HG02588 (cell line): ENCODE data around the gene RGS21.
"Not testable (repeated sequence)": the region's sequence is repeated elsewhere in the genome, so short reads cannot be mapped to it uniquely, and the experiment has no call there.

Experiments
- ATAC-seq: cut with Tn5 transposase; IDR thresholded peaks from one replicate; pipeline ENCODE4 v1.9.1; 2021; ENCODE audit warnings: mild to moderate bottlenecking, moderate library complexity; ENCODE audit not compliant: unreplicated experiment

Gene RGS21, protein sequence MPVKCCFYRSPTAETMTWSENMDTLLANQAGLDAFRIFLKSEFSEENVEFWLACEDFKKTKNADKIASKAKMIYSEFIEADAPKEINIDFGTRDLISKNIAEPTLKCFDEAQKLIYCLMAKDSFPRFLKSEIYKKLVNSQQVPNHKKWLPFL

DNA sequence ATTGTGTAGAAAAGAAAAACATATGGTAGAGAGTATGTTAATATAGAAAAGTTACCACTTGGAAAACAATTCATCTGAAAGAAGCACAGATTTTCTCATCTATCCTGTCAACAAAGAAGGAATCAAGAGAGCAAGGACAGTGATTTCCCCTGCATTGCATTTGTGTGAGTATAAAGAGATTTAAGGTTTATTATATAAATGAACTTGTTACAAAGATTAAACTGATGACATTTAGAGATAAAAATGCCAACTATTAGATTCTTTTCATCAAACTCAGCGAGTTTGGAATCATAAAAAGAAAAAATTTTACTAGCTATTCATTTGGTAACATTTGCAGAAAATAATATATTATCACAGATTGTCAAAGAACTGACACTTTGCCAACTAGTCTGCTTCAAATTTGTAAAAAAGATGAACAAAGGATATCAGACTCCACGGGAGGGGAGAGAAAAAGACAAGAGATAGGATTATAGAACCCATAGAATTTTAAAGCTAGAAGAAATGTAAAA, at the start of gene RGS21:
RGS21 (plus strand) TSS at position 51 of the 509 bp plus-strand sequence. CDS start 26,045 bp downstream, outside the sequence.
- no peak for ATAC-seq

DNA sequence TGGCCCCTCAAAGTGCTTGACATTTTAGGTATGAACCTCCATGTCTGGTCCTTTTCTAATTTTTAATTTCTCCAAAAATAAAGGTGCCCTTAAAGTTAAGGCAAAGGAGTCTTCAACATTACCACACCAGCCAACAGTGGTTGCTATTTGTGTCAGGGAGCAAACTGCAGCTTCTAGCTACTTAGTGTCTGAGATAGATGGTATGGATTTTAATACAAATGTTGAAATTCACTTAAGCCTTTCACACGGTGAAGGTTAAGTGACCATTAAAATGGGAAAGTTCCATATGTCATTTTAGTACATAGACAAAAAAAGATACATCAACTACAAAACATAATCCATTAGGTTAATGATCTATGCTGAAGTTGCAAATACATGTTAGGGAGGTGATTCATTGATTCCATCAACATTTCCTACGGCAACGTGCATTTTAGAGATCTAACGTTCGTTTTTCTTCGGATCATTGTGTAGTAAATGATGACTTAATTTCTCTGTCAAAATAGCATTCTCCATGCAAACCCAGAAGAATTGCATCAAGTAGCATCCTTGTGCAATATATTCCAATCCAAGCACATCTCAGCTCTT, 48.2 kb upstream of the RGS21 start:
- ATAC-seq: no peak

DNA sequence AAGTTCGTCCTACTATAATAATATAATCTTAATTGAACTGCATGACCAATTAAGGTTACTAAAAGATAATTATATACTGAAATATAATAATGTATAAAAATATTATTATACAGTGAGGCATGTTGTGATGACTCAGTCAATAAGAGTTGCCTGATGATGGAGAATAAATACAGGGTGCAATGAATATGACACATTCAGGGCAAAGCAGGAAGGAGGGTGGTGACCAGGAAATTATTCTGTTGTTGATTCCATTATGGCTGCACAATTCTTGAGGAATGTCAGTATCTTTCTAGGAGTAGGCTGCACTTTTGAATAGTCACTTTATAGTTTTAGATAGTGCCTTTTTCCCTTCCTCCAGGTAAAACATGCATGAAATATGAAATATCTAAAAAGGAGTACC, 46.4 kb upstream of the RGS21 start:
- ATAC-seq: no peak

- no peak for ATAC-seq
Measured at GRCh38 chr1:192272732-192273131, 44.1 kb upstream of the RGS21 start.

DNA sequence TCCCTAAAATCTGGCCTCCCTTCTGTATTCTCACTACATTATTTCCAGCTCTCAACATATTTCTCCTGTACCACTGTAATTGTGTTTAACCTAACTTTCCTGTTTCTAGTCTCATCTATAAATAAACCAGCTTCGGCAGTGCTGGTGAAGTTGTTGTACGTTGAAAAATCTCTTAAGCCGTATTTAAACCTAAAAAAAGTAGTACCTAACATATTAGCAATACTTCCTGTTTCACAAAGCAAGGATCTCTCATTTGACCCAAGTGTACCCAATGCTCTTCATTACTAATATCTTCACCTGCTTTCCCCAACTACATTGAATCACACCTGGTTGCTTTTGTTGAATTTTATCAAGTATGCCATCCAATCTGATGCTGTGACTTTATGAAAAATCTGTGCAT, 42.2 kb upstream of the RGS21 start:
- no peak for ATAC-seq

DNA sequence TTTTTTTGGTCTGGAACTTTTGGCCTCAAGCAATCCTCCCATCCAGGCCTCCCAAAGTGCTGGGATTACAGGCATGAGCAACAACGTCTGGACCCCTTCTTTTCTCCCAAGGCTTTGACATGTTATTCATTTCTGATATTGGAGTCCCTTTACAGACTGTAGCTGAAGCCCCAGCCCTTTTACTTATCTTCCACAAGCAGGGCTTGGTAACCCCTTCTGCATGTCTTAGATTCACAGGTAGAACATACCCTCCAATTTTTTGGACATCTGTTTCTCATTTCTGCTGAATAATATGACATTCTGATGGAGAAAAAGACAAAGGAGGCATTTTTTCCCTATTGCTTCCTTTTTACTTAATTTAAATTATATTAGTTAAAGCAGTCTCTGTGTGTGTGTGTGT, 39.2 kb upstream of the RGS21 start:
- ATAC-seq: no peak

- ATAC-seq: no peak
Measured at GRCh38 chr1:192284927-192285326, 31.9 kb upstream of the RGS21 start.

DNA sequence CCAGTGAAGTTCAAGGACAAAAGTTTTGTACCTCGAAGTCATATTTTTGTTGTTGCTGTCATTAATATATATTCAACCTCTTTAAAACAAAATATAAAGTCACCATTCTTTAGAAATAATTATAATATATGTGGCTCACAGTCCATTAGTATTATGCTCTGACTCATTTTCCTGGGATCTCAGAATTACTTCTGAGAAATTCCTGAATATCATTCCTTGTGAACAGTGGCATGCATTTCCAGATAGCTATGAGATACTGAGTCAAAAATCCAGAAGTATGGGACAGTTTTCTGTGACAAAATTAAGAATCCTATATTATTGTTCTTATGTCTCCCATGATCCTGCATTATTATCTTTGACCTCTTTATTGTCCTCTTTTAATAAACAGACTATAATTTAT, 13.8 kb upstream of the RGS21 start:
- no peak for ATAC-seq

DNA sequence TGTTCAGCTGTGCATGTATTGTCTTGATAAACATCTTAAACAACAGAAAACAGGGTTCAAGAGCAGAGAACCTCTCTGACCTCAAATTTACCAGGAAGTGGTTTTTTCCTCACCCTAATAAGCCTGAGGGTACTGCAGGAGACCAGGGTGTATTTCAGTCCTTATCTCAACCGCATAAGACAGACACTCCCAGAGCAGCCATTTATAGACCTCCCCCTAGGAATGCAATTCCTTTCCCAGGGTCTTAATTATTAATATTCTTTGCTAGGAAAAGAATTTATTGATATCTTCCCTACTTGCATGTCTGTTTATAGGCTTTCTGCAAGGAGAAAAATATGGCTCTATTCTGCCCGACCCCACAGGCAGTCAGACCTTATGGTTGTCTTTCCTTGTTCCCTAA, 8.5 kb upstream of the RGS21 start:
- not testable (repeated sequence) for ATAC-seq

DNA sequence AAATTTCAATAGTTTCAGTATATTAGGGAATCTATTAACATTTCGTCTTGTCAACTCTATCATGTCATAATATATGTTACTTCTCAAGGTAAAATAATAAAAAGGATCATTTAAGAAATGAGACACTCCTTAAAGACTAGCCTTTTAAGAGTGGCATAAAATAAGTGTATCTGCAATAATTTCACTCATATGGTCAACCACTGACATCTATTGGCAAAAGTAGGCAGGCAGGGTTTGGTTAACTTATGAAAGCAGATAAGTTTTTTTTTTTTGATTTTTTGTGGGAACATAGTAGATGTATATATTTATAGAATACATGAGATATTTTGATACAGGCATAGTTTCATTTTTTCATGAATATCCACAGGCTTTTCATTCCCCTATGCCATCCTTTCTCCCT, 5.5 kb upstream of the RGS21 start:
- no peak for ATAC-seq

DNA sequence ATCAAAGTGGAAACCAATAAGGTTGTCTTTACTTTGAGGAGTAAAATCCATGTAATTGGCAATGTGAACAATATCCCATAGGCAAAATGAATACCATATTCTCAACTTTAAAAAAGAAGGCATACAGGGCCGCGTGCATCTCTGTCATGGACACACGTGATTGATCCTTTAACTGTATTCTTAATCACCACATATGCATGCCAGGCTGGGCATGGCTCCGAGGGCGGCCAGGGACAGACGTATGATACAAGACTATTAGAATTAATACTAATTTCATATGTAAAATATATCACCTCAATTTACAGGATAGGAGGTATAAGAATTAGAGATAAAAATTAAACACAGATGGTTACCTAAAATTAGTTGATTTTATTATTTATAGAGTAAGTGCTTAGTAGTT, 11.2 kb downstream of the RGS21 start:
- no peak for ATAC-seq

- ATAC-seq: no peak
Measured at GRCh38 chr1:192342842-192343241, 26.1 kb downstream of the RGS21 start.

GRCh38 chr1:192343344-192343743, 26.6 kb downstream of the RGS21 start:
- no peak for ATAC-seq

- no peak for ATAC-seq
Measured at GRCh38 chr1:192349314-192349713, 32.5 kb downstream of the RGS21 start.

DNA sequence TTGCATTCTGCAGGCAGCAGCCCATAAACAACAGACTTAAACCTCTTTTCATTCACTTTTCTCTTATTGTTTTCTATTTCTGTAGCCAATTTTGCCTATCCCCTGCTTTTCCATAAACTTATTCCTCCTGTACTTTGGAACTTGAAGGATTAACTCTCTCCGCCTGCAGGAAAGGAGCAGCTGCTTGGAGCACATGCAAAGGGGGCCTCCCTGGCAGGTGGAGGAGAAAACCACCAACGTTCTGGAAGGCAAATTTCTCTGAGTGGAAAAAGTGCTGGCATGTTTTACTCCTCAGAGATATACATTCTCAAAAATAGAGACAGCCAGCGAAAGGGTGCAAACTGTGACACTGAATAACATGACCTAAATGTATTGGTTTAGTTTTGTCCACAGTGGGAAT, 33.6 kb downstream of the RGS21 start:
- no peak for ATAC-seq

DNA sequence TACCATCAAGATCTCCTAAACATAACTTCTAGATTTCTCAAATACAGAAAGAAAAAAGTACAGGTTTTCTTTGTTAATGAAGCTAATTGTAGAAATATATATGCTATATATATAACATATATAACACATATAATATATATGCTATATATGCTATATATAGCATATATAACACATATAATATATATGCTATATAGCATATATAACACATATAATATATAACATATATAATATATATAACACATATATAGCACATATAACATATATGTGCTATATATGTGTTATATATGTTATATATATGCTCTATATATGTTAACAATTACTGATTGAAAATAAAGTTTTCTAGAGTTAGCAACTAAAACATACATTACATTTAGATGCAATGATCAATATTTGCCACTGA, 34.8 kb downstream of the RGS21 start:
- no peak for ATAC-seq

- ATAC-seq: no peak
Measured at GRCh38 chr1:192357924-192358323, 41.1 kb downstream of the RGS21 start.

- ATAC-seq: no peak
Measured at GRCh38 chr1:192358402-192358801, 41.6 kb downstream of the RGS21 start.

- no peak for ATAC-seq
Measured at GRCh38 chr1:192358822-192359221, 42.0 kb downstream of the RGS21 start.

- no peak for ATAC-seq
Measured at GRCh38 chr1:192363177-192363576, 46.4 kb downstream of the RGS21 start.

DNA sequence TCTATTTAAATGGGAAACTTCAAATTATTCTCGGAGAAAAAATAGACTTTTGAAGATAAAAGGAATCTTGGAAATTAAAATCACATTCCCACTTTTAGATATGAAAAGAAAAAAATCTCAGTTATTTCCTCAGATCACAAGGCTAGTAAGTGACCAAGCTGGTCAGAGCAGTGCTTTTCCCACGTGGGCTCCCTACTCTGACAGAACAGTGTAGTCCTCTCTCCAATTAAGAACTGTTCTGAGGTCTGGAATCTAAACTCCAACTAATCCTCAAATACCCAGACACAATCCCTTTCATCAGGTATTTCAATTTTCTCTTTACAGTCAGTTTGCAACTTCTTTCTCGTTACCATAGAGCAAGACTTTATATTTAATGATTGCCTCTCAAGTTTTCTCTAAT, 50.6 kb downstream of the RGS21 start:
- ATAC-seq: no peak

- no peak for ATAC-seq
Measured at GRCh38 chr1:192375306-192375705, 58.5 kb downstream of the RGS21 start.

- ATAC-seq: no peak
Measured at GRCh38 chr1:192376374-192376773, 59.6 kb downstream of the RGS21 start.
